Natural killer cell treated with Interleukin-12 subunit alpha and Interleukin-12 subunit beta and Interleukin-15 and Interleukin-18, amount 100 ng/mL, for 72 hours (primary cell): ENCODE data around the gene TMEM54. TPM values are rescaled to one million over a fixed set of nuclear protein-coding genes. Genes with fewer than 3 reads are reported as not detected.

Source experiments
- ATAC-seq, 2 donors: fragments of 150-1000 bp; cut with Tn5 transposase in 1 of 2; sonication (Bioruptor Pico), chemical (Tn5 transposase) in 1 of 2; 2 replicates each; pipeline ENCODE4 v1.10.0; 2021
- DNase-seq: peaks from one replicate; pipeline ENCODE4 v3.0.0; 2022; ENCODE audit warnings: low spot score
- H3K27ac Mint-ChIP-seq, 2 donors: 1 replicate in 1 of 2; 2 replicates in 1 of 2; pipeline ENCODE4 v1.8.0; 2022; ENCODE audit warnings: mixed read lengths in 2 of 2, mild to moderate bottlenecking in 1 of 2, moderate library complexity in 1 of 2
- H3K27me3 Mint-ChIP-seq, 2 donors: 1 replicate in 1 of 2; 2 replicates in 1 of 2; pipeline ENCODE4 v1.8.0; 2022; ENCODE audit warnings: mixed read lengths in 2 of 2
- H3K36me3 Mint-ChIP-seq: one replicate; pipeline ENCODE4 v1.8.0; 2022; ENCODE audit warnings: mixed read lengths
- H3K4me1 Mint-ChIP-seq, 2 donors: 1 replicate in 1 of 2; 2 replicates in 1 of 2; pipeline ENCODE4 v1.8.0; 2022; ENCODE audit warnings: low read depth in 2 of 2, mixed read lengths in 2 of 2, mild to moderate bottlenecking in 1 of 2
- H3K4me3 Mint-ChIP-seq: one replicate; pipeline ENCODE4 v1.8.0; 2022; ENCODE audit warnings: mixed read lengths
- H3K9me3 Mint-ChIP-seq: 2 replicates; pipeline ENCODE4 v1.8.0; 2022; ENCODE audit warnings: mixed read lengths
- total RNA-seq, 2 donors: library from RNA; stranded (reverse); gene quantifications; one replicate each; pipeline ENCODE4 v1.2.3, GENCODE V29; 2022

TMEM54 gene
- total RNA-seq, 2 donors from 2014 or later, result 2.5 to 5.9 TPM

GRCh38 chr1:32895325-32896215 lies 5.6 kb downstream of the TMEM54 start:
- H3K27me3 Mint-ChIP-seq, result peaks cover 23 to 30% of the 10 kb centered on the region in 2 donors
- ATAC-seq, result no peak
- peaks cover 0 to 10% of the 10 kb centered on the region in 2 donors for H3K4me1 Mint-ChIP-seq
- no peak for DNase-seq
- H3K36me3 Mint-ChIP-seq, result no peaks in the 10 kb centered on the region
- no peak overlapping the region for H3K27ac Mint-ChIP-seq
- H3K9me3 Mint-ChIP-seq, result no peaks in the 10 kb centered on the region
- H3K4me3 Mint-ChIP-seq, result no peak overlapping the region

- no peaks in the 10 kb centered on the region for H3K36me3 Mint-ChIP-seq
- H3K4me1 Mint-ChIP-seq, result peaks cover 0 to 8% of the 10 kb centered on the region in 2 donors
- no peak overlapping the region for H3K4me3 Mint-ChIP-seq
- H3K27me3 Mint-ChIP-seq, result peaks cover 27 to 34% of the 10 kb centered on the region in 2 donors
- DNase-seq (no peak), ATAC-seq (no peak)
- no peaks in the 10 kb centered on the region for H3K9me3 Mint-ChIP-seq
- no peak overlapping the region for H3K27ac Mint-ChIP-seq
Observed at GRCh38 chr1:32894681-32895080, 6.5 kb downstream of the TMEM54 start.

GRCh38 chr1:32894019-32894600 lies 7.1 kb downstream of the TMEM54 start:
- DNase-seq (no peak), ATAC-seq (no peak)
- H3K36me3 Mint-ChIP-seq, result no peaks in the 10 kb centered on the region
- peaks cover 0 to 8% of the 10 kb centered on the region in 2 donors for H3K4me1 Mint-ChIP-seq
- peaks cover 33 to 38% of the 10 kb centered on the region in 2 donors for H3K27me3 Mint-ChIP-seq
- H3K9me3 Mint-ChIP-seq, result no peaks in the 10 kb centered on the region
- H3K4me3 Mint-ChIP-seq, result no peak overlapping the region
- H3K27ac Mint-ChIP-seq, result no peak overlapping the region

GRCh38 chr1:32893198-32894018 lies 7.8 kb downstream of the TMEM54 start:
- Mint-ChIP-seq H3K36me3 (no peaks in the 10 kb centered on the region), H3K27me3 (peaks cover 34 to 35% of the 10 kb centered on the region in 2 donors), H3K27ac (no peak overlapping the region), H3K4me3 (peak overlapping the region; percentile 45), H3K9me3 (no peaks in the 10 kb centered on the region), H3K4me1 (peaks cover 0 to 8% of the 10 kb centered on the region in 2 donors)
- ATAC-seq (peak in 1 of 2 donors; percentile 37), DNase-seq (no peak)

GRCh38 chr1:32892368-32893197 lies 8.6 kb downstream of the TMEM54 start:
- H3K4me3 Mint-ChIP-seq, result peak overlapping the region; percentile 53
- H3K36me3 Mint-ChIP-seq, result no peaks in the 10 kb centered on the region
- H3K4me1 Mint-ChIP-seq, result peaks cover 0 to 8% of the 10 kb centered on the region in 2 donors
- ATAC-seq, result peak; percentile 53 to 72
- no peaks in the 10 kb centered on the region for H3K9me3 Mint-ChIP-seq
- H3K27me3 Mint-ChIP-seq, result peaks cover 38 to 40% of the 10 kb centered on the region in 2 donors
- H3K27ac Mint-ChIP-seq, result no peak overlapping the region
- no peak for DNase-seq

- ATAC-seq, result no peak
- H3K4me1 Mint-ChIP-seq, result peaks cover 0 to 14% of the 10 kb centered on the region in 2 donors
- H3K27ac Mint-ChIP-seq, result no peak overlapping the region
- peak overlapping the region; percentile 53 for H3K4me3 Mint-ChIP-seq
- no peaks in the 10 kb centered on the region for H3K36me3 Mint-ChIP-seq
- no peak for DNase-seq
- peaks cover 43 to 49% of the 10 kb centered on the region in 2 donors for H3K27me3 Mint-ChIP-seq
- no peaks in the 10 kb centered on the region for H3K9me3 Mint-ChIP-seq
Observed at GRCh38 chr1:32891630-32892029, 9.6 kb downstream of the TMEM54 start.

- Mint-ChIP-seq H3K36me3 (no peaks in the 10 kb centered on the region), H3K4me1 (peaks cover 0 to 14% of the 10 kb centered on the region in 2 donors), H3K9me3 (no peaks in the 10 kb centered on the region), H3K27me3 (peaks cover 40 to 47% of the 10 kb centered on the region in 2 donors), H3K27ac (no peak overlapping the region), H3K4me3 (no peak overlapping the region)
- no peak for DNase-seq
- ATAC-seq, result no peak
Observed at GRCh38 chr1:32891241-32891570, 10.0 kb downstream of the TMEM54 start.

- DNase-seq, result no peak
- Mint-ChIP-seq H3K27ac (no peak overlapping the region), H3K36me3 (no peaks in the 10 kb centered on the region), H3K4me1 (peaks cover 0 to 14% of the 10 kb centered on the region in 2 donors), H3K4me3 (no peak overlapping the region), H3K27me3 (peaks cover 42 to 44% of the 10 kb centered on the region in 2 donors), H3K9me3 (no peaks in the 10 kb centered on the region)
- no peak for ATAC-seq
Observed at GRCh38 chr1:32890516-32891240, 10.5 kb downstream of the TMEM54 start.

- no peak for ATAC-seq
- Mint-ChIP-seq H3K4me1 (peaks cover 6 to 20% of the 10 kb centered on the region in 2 donors), H3K27me3 (peaks cover 48 to 53% of the 10 kb centered on the region in 2 donors), H3K27ac (no peak overlapping the region), H3K36me3 (no peaks in the 10 kb centered on the region), H3K4me3 (no peak overlapping the region), H3K9me3 (no peaks in the 10 kb centered on the region)
- no peak for DNase-seq
Observed at GRCh38 chr1:32889731-32890278, 11.4 kb downstream of the TMEM54 start.

- Mint-ChIP-seq H3K27ac (no peak overlapping the region), H3K9me3 (no peaks in the 10 kb centered on the region), H3K27me3 (peaks cover 53 to 58% of the 10 kb centered on the region in 2 donors), H3K4me3 (no peak overlapping the region), H3K4me1 (peaks cover 6 to 20% of the 10 kb centered on the region in 2 donors), H3K36me3 (no peaks in the 10 kb centered on the region)
- ATAC-seq (no peak), DNase-seq (no peak)
Observed at GRCh38 chr1:32888677-32889420, 12.3 kb downstream of the TMEM54 start.

GRCh38 chr1:32888134-32888533 lies 13.1 kb downstream of the TMEM54 start:
- no peak for ATAC-seq
- Mint-ChIP-seq H3K4me3 (no peak overlapping the region), H3K27me3 (peaks cover 58 to 64% of the 10 kb centered on the region in 2 donors), H3K4me1 (peaks cover 6 to 20% of the 10 kb centered on the region in 2 donors), H3K36me3 (no peaks in the 10 kb centered on the region), H3K9me3 (no peaks in the 10 kb centered on the region), H3K27ac (no peak overlapping the region)
- DNase-seq, result no peak

GRCh38 chr1:32887623-32888022 lies 13.6 kb downstream of the TMEM54 start:
- peaks cover 58 to 63% of the 10 kb centered on the region in 2 donors for H3K27me3 Mint-ChIP-seq
- peaks cover 6 to 20% of the 10 kb centered on the region in 2 donors for H3K4me1 Mint-ChIP-seq
- no peak for ATAC-seq
- no peaks in the 10 kb centered on the region for H3K9me3 Mint-ChIP-seq
- H3K4me3 Mint-ChIP-seq, result no peak overlapping the region
- no peak overlapping the region for H3K27ac Mint-ChIP-seq
- H3K36me3 Mint-ChIP-seq, result no peaks in the 10 kb centered on the region
- DNase-seq, result no peak
